ENCODE measurements around the gene BAG3. TPM values are rescaled to one million over a fixed set of nuclear protein-coding genes. Genes with fewer than 3 reads are reported as not detected.

The BAG3 gene
- 10 to 100 TPM; 36.7 to 44.8 TPM for total RNA-seq
- 50.3 TPM for polyA plus RNA-seq (ENCODE audit: insufficient read depth, low read depth, low replicate concordance)
- long read RNA-seq, donor 1, transcript BAG3-201 (4 exons, 2,571 nt): major isoform, 18 of 66 reads
- long read RNA-seq, donor 1, partial matches to known transcripts: 41 of 66 reads
- long read RNA-seq, donor 1, other reads (novel, unspliced or antisense): 7 of 66 reads
- long read RNA-seq, donor 2, transcript BAG3-201 (4 exons, 2,571 nt): major isoform, 9 of 46 reads
- long read RNA-seq, donor 2, partial matches to known transcripts: 37 of 46 reads
- long read RNA-seq, donor 2, other reads (novel, unspliced or antisense): 0 of 46 reads

GRCh38 chr10:119650692-119651513, at the start of gene BAG3:
TSS of gene BAG3 (plus strand) at chr10:119651380. CDS start at chr10:119651676, 296 bp downstream.
- intact Hi-C loops (cut with DNase I; ENCODE audit: low total_unique reads): no loop called here
- Histone ChIP-seq H3K4me1 (peaks cover 18% of the 10 kb centered on the region), H3K9me3 (no peaks in the 10 kb centered on the region), H3K27ac (peak within 1 kb of the TSS; percentile 97 to 99), H3K27me3 (no peaks in the 10 kb centered on the region), H3K4me3 (peak within 1 kb of the TSS; percentile 77 to 93), H3K36me3 (ENCODE audit: low read depth, missing control alignments) (no peaks in the 10 kb centered on the region)
- DNase-seq: peak; percentile 96
- 1 to 2% methylated on average over 22 to 29 of the region's 60 CpGs for WGBS, 2 donors
- TF ChIP-seq CTCF (IDR thresholded peaks at IDR 0.05) (no peak), POLR2A (IDR thresholded peaks at IDR 0.05) (no peak)

GRCh38 chr10:119602241-119603095, 48.7 kb upstream of the BAG3 start:
- TF ChIP-seq CTCF (IDR thresholded peaks at IDR 0.05): peak in 1 of 3 experiments; percentile 28
- TF ChIP-seq POLR2A (IDR thresholded peaks at IDR 0.05): no peak
- no peaks in the 10 kb centered on the region for H3K4me1 ChIP-seq
- H3K27me3 ChIP-seq: no peaks in the 10 kb centered on the region
- no peaks in the 10 kb centered on the region for H3K36me3 ChIP-seq (ENCODE audit: low read depth, missing control alignments)
- H3K27ac ChIP-seq: no peak overlapping the region
- H3K9me3 ChIP-seq: no peaks in the 10 kb centered on the region
- H3K4me3 ChIP-seq: no peak overlapping the region
- DNase-seq: no peak
- intact Hi-C loops (cut with DNase I; ENCODE audit: low total_unique reads): no loop called here
- WGBS, 2 donors: 54 to 55% methylated on average over 2 of the region's 2 CpGs

- no peak for DNase-seq
- Histone ChIP-seq H3K9me3 (no peaks in the 10 kb centered on the region), H3K36me3 (ENCODE audit: low read depth, missing control alignments) (no peaks in the 10 kb centered on the region), H3K27ac (no peak overlapping the region), H3K27me3 (no peaks in the 10 kb centered on the region), H3K4me1 (no peaks in the 10 kb centered on the region), H3K4me3 (no peak overlapping the region)
- intact Hi-C loops (cut with DNase I; ENCODE audit: low total_unique reads): no loop called here
- TF ChIP-seq POLR2A (IDR thresholded peaks at IDR 0.05) (no peak), CTCF (IDR thresholded peaks at IDR 0.05) (no peak)
Observed at GRCh38 chr10:119604468-119604867, 46.7 kb upstream of the BAG3 start.

GRCh38 chr10:119608316-119609155, 42.6 kb upstream of the BAG3 start:
- no peak overlapping the region for H3K4me3 ChIP-seq
- H3K4me1 ChIP-seq: no peaks in the 10 kb centered on the region
- H3K27ac ChIP-seq: no peak overlapping the region
- no peaks in the 10 kb centered on the region for H3K27me3 ChIP-seq
- H3K36me3 ChIP-seq (ENCODE audit: low read depth, missing control alignments): no peaks in the 10 kb centered on the region
- DNase-seq: peak; percentile 69
- TF ChIP-seq CTCF (IDR thresholded peaks at IDR 0.05) (peak; percentile 14 to 53 (median 27)), POLR2A (IDR thresholded peaks at IDR 0.05) (no peak)
- intact Hi-C loops (cut with DNase I; ENCODE audit: low total_unique reads): no loop called here
- 37 to 59% methylated on average over 11 to 15 of the region's 15 CpGs for WGBS, 2 donors
- no peaks in the 10 kb centered on the region for H3K9me3 ChIP-seq
